ENCODE results near the gene WDR59.
"Not testable (repeated sequence)": the region's sequence is repeated elsewhere in the genome, so short reads cannot be mapped to it uniquely, and the experiment has no call there.

WDR59 gene

DNA sequence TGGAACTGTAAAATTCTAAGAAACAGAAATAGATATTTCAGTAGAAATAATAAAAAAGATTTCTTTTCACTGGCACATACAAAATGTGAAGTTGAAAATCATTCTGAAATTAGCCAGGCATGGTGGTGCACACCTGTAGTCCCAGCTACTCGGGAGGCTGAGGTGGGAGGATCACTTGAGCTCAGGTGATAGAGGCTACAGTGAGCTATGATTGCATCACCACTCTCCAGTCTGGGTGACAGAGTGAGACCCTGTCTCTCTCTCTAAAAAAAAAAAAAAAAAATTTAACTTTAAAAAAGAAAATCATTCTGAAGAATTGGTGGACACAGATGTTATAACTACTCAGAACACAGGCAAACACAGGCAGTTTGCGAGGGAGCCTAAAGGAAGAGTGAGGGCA, 112.6 kb downstream of the WDR59 start:
- no peak overlapping the region for H2AFZ ChIP-seq (ENCODE audit: low read depth, low read length)
- no peaks in the 10 kb centered on the region for H3K9me3 ChIP-seq (ENCODE audit: low read length)
- no peaks in the 10 kb centered on the region for H3K27me3 ChIP-seq (ENCODE audit: insufficient read depth, low read length)
- H3K36me3 ChIP-seq (ENCODE audit: insufficient read depth, low read length) = peaks cover 31% of the 10 kb centered on the region
- H3K4me3 ChIP-seq (ENCODE audit: low read length) = no peak overlapping the region
- peaks cover 13% of the 10 kb centered on the region for H3K4me1 ChIP-seq (ENCODE audit: insufficient read depth, low read length)

DNA sequence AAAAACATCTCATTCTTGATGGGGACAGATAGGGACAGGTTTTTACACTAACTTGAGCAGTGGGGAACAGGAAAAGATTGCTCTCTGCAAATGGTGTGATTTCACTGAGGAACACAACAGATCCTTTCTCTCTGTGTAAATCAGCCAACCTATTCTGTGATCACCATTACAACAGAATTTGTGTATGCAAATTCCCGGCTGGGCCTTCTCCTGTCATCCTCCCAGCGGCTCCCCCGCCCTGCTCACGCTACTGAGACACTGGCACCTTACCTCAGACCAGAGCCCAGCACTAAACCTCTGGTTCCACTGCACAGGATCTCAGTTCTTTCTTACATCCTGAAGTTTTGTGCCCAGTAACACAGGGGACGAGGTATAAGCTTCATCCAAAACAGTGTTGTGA, 113.3 kb downstream of the WDR59 start:
- Histone ChIP-seq H3K4me3 (ENCODE audit: low read length) (no peak overlapping the region), H3K27me3 (ENCODE audit: insufficient read depth, low read length) (no peaks in the 10 kb centered on the region), H3K4me1 (ENCODE audit: insufficient read depth, low read length) (peaks cover 13% of the 10 kb centered on the region), H2AFZ (ENCODE audit: low read depth, low read length) (no peak overlapping the region), H3K9me3 (ENCODE audit: low read length) (no peaks in the 10 kb centered on the region), H3K36me3 (ENCODE audit: insufficient read depth, low read length) (peaks cover 28% of the 10 kb centered on the region)

DNA sequence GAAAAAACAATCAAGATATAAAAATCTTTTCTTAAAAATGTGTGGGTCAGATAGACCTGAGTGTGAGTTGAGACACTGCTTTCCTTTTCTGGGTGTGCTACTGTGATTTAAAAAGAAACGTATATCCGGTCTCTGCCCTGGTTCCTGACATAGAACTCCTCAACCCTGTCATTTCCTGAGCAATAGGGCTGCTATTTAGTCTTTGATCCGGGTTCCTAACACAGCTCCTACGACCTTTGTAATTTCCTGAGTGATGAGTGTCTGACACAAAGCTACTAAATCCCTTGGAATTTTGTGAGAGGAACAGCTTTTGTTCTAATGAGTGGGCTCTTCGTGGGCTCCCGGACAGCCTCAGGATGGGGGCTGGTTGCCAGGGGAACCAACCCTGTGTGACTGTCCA, 116.4 kb downstream of the WDR59 start:
- no peak overlapping the region for H3K4me3 ChIP-seq (ENCODE audit: low read length)
- peaks cover 20% of the 10 kb centered on the region for H3K4me1 ChIP-seq (ENCODE audit: insufficient read depth, low read length)
- peaks cover 8% of the 10 kb centered on the region for H3K36me3 ChIP-seq (ENCODE audit: insufficient read depth, low read length)
- H3K27me3 ChIP-seq (ENCODE audit: insufficient read depth, low read length) = no peaks in the 10 kb centered on the region
- no peaks in the 10 kb centered on the region for H3K9me3 ChIP-seq (ENCODE audit: low read length)
- no peak overlapping the region for H2AFZ ChIP-seq (ENCODE audit: low read depth, low read length)

DNA sequence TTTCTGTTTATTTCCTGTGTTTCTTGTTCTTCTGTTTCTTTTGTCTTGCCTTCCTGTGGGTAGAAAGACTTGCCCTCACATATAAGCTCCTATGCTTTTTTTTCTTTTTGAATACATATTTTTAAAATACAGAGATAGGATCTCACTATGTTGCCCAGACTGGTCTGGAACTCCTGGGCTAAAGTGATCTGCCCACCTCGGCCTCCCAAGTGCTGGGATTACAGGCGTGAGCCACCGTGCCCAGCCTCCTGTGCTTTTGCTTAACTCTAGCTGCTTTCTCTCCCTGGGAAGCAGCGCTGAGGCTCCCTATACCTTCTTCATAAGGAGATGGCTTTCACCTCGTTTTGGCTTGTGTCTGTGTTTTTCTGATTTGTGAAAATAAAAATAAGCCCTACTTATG, 116.9 kb downstream of the WDR59 start:
- Histone ChIP-seq H2AFZ (ENCODE audit: low read depth, low read length) (no peak overlapping the region), H3K4me3 (ENCODE audit: low read length) (no peak overlapping the region), H3K4me1 (ENCODE audit: insufficient read depth, low read length) (peaks cover 20% of the 10 kb centered on the region), H3K27me3 (ENCODE audit: insufficient read depth, low read length) (no peaks in the 10 kb centered on the region), H3K36me3 (ENCODE audit: insufficient read depth, low read length) (peaks cover 5% of the 10 kb centered on the region), H3K9me3 (ENCODE audit: low read length) (no peaks in the 10 kb centered on the region)

DNA sequence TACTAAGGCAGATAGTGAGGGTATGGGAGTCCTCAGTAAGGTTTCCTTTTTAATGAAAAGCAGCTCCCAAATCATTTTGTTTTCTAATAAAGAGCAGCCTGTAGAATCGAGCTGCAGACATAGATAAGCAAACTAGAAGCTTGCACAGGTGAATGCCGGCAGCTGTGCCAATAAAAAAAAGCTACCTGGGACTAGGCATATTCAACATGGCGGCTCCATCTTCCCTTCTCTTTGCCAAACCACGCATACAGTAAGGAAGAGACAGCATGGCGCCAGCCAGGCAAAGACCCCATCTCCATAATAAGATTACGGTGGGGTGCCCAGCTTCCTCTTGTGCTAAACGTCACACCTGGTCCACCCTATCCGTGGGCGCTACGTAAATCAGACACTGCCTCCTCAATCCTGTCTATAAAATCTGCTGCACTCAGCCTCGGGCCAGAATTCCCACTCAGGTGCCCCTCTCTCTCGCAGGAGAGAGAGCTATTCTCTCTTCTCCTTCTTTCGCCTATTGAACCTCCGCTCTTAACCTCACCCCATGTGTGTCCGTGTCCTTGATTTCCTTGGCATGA, 117.6 kb downstream of the WDR59 start:
- Histone ChIP-seq H3K9me3 (ENCODE audit: low read length) (no peaks in the 10 kb centered on the region), H2AFZ (ENCODE audit: low read depth, low read length) (no peak overlapping the region), H3K36me3 (ENCODE audit: insufficient read depth, low read length) (peaks cover 2% of the 10 kb centered on the region), H3K4me1 (ENCODE audit: insufficient read depth, low read length) (peaks cover 20% of the 10 kb centered on the region), H3K27me3 (ENCODE audit: insufficient read depth, low read length) (no peaks in the 10 kb centered on the region), H3K4me3 (ENCODE audit: low read length) (no peak overlapping the region)

DNA sequence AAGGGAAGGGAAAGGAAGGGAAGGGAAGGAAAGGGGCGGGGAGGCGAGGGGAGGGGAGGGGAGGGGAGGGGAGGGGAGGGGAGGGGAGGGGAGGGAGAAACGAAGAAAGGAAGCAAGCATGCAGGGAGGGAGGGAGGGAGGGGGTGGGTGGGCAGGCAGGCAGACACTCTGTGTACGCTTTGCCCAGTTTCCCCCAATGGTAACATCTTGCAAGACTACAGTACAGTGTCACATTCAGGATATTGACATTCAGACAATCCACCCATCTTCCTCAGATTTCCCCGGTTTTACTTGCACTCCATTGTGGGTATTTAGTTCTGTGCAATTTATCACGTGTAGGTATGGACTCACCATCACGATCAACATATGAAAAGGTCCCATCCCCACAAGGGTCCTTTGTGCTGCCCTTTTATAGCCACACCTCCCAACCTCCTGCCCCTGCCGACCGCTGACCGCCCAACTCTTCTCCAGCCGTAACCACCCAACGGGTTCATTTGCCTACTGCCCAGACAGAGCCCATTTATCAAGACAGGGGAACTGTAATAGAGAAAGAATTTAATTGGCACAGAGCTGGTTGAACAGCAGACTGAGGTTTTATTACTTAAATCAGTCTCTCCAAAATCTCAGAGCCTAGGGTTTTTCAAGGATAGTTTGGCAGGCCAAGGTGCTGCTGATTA, 118.9 kb downstream of the WDR59 start:
- Histone ChIP-seq H3K9me3 (ENCODE audit: low read length) (no peaks in the 10 kb centered on the region), H2AFZ (ENCODE audit: low read depth, low read length) (no peak overlapping the region), H3K4me1 (ENCODE audit: insufficient read depth, low read length) (peaks cover 20% of the 10 kb centered on the region), H3K4me3 (ENCODE audit: low read length) (peak overlapping the region; percentile 4), H3K36me3 (ENCODE audit: insufficient read depth, low read length) (no peaks in the 10 kb centered on the region), H3K27me3 (ENCODE audit: insufficient read depth, low read length) (no peaks in the 10 kb centered on the region)

DNA sequence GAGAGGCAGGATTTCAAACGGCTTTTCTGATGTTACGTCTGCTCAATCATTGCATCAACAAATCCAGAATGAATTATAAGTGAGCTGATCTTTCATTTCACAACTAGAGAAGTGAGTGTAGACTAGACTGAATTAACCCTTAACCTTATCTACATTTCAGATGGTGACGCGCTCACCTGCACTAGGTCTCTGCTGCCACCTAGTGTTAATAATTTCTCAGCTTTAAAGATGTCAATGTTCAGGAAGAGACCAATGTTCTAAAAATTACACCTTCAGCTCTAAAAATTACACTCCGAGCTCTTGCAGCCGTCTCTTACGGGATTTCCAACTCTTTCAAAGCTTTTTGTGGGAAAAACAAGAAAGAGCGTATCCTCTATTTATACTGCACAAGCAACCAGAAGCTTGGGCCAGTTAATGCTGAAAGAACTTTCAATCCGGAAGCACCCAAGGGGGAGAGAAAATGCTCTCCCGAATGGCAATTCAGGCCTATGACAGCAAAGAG, 122.1 kb downstream of the WDR59 start:
- Histone ChIP-seq H3K27me3 (ENCODE audit: insufficient read depth, low read length) (no peaks in the 10 kb centered on the region), H3K4me3 (ENCODE audit: low read length) (no peak overlapping the region), H2AFZ (ENCODE audit: low read depth, low read length) (no peak overlapping the region), H3K9me3 (ENCODE audit: low read length) (peaks cover 2% of the 10 kb centered on the region), H3K4me1 (ENCODE audit: insufficient read depth, low read length) (peaks cover 7% of the 10 kb centered on the region), H3K36me3 (ENCODE audit: insufficient read depth, low read length) (no peaks in the 10 kb centered on the region)

DNA sequence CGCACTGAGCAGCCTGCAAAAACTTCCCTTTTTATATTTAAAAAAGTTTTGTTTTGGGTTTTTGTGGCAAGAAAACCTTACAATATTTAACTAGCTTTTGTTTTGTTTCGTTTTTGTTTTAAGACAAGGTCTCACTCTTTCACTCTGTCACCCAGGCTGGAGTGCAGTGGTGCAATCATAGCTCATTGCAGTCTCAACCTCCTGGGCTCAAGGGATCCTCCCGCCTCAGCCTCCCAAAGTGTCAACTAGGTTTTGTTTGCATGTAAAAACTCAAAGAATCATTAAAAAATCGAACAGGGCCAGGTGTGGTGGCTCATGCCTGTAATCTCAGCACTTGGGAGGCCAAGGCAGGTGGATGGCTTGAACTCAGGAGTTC, 132.4 kb downstream of the WDR59 start:
- no peaks in the 10 kb centered on the region for H3K36me3 ChIP-seq (ENCODE audit: insufficient read depth, low read length)
- H3K9me3 ChIP-seq (ENCODE audit: low read length) = no peaks in the 10 kb centered on the region
- no peaks in the 10 kb centered on the region for H3K27me3 ChIP-seq (ENCODE audit: insufficient read depth, low read length)
- H3K4me1 ChIP-seq (ENCODE audit: insufficient read depth, low read length) = no peaks in the 10 kb centered on the region
- no peak overlapping the region for H2AFZ ChIP-seq (ENCODE audit: low read depth, low read length)
- no peak overlapping the region for H3K4me3 ChIP-seq (ENCODE audit: low read length)

DNA sequence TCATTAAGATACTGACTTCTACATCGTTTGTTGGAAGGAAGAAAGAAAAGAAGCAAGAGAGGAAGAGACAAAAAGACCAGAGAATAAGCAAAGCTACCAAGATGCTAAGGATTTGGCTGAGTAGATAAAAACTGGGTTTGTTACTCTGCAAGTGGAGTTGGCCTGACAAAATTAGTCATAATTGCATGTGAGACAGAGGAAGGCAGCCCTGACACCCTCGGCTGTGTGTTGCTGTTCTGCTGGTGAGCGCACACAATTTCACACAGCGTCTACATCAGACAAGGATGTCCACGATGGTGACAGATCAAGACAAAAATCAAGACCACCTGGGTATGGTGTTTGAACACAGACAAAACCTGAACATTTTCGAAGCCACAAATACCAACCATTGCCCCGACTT, 134.9 kb downstream of the WDR59 start:
- Histone ChIP-seq H3K4me3 (ENCODE audit: low read length) (no peak overlapping the region), H3K9me3 (ENCODE audit: low read length) (no peaks in the 10 kb centered on the region), H2AFZ (ENCODE audit: low read depth, low read length) (no peak overlapping the region), H3K27me3 (ENCODE audit: insufficient read depth, low read length) (no peaks in the 10 kb centered on the region), H3K36me3 (ENCODE audit: insufficient read depth, low read length) (no peaks in the 10 kb centered on the region), H3K4me1 (ENCODE audit: insufficient read depth, low read length) (no peaks in the 10 kb centered on the region)

DNA sequence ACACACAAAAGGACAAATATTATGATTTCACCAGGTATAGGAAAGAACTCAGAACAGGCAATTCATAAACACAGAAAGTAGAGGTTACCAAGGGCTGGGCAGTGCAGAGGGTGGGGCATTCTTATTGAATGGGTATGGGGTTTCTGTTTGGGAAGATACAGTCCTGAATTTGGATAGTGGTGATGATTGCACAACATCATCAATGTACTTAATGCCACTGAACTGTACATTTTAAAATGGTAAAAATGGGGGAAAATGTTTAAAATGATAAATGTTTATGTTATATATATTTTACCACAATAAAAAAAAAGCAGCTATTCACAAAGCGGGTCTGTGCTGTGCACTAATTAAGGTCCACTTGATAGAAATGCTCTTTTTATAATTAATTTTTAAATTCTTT, 137.7 kb downstream of the WDR59 start:
- Histone ChIP-seq H2AFZ (ENCODE audit: low read depth, low read length) (no peak overlapping the region), H3K27me3 (ENCODE audit: insufficient read depth, low read length) (no peaks in the 10 kb centered on the region), H3K4me3 (ENCODE audit: low read length) (no peak overlapping the region), H3K4me1 (ENCODE audit: insufficient read depth, low read length) (no peaks in the 10 kb centered on the region), H3K36me3 (ENCODE audit: insufficient read depth, low read length) (no peaks in the 10 kb centered on the region), H3K9me3 (ENCODE audit: low read length) (no peaks in the 10 kb centered on the region)

DNA sequence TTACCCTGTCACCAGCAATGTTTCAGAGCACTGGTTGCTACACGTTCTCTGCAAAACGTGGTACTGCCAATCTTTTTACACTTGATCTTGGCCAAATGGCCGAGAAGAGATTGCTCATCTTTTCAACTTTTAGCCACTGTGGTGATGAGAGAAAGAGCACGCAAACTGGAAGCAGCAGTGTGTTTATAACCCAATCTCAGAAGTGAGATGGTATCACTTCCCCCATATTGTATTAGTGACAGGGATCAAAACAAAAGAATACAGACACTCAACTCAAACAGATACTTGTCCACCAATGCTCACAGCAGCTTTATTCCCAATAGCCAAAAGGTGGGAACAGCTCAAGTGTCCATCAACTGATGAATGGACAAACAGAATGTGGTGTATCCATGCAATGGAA, 138.2 kb downstream of the WDR59 start:
- Histone ChIP-seq H3K27me3 (ENCODE audit: insufficient read depth, low read length) (no peaks in the 10 kb centered on the region), H3K36me3 (ENCODE audit: insufficient read depth, low read length) (no peaks in the 10 kb centered on the region), H3K9me3 (ENCODE audit: low read length) (no peaks in the 10 kb centered on the region), H3K4me1 (ENCODE audit: insufficient read depth, low read length) (no peaks in the 10 kb centered on the region), H3K4me3 (ENCODE audit: low read length) (no peak overlapping the region), H2AFZ (ENCODE audit: low read depth, low read length) (no peak overlapping the region)

DNA sequence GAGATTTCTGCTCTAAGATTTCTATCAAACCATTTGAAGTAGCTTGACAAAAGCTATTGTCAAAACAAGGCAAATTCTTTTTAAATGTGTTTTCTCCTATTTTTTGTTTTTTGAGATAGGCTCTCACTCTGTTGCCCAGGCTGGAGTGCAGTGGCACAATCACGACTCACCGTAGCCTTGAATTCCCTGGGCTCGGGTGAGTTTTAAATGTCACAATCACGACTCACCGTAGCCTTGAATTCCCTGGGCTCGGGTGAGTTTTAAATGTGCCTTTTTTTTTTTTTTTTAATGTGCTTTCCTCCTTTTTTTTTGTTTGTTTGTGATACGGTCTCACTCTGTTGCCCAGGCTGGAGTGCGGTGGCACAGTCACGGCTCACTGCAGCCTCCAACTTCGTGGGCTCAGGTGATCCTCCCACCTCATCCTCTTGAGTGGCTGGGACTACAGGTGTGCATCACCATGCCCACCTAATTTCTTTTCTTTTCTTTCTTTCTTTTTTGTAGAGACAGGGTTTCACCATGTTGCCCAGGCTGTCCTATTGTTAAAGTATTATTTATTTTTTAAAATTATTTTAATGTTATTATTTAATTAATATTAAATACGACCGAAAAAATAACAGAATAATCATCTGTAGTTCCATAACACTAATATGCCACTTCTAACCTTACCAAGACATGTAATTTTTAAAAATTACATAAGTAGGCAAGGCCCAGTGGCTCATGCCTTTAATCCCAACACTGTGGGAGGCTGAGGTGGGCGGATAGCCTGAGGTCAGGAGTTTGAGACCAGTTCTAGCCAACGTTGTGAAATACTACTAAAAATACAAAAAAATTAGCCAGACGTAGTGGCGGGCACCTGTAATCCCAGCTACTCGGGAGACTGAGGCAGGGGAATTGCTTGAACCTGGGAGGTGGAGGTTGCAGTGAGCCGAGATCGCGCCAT, 140.6 kb downstream of the WDR59 start:
- Histone ChIP-seq H2AFZ (ENCODE audit: low read depth, low read length) (no peak overlapping the region), H3K9me3 (ENCODE audit: low read length) (no peaks in the 10 kb centered on the region), H3K36me3 (ENCODE audit: insufficient read depth, low read length) (no peaks in the 10 kb centered on the region), H3K4me1 (ENCODE audit: insufficient read depth, low read length) (no peaks in the 10 kb centered on the region), H3K4me3 (ENCODE audit: low read length) (no peak overlapping the region), H3K27me3 (ENCODE audit: insufficient read depth, low read length) (no peaks in the 10 kb centered on the region)

DNA sequence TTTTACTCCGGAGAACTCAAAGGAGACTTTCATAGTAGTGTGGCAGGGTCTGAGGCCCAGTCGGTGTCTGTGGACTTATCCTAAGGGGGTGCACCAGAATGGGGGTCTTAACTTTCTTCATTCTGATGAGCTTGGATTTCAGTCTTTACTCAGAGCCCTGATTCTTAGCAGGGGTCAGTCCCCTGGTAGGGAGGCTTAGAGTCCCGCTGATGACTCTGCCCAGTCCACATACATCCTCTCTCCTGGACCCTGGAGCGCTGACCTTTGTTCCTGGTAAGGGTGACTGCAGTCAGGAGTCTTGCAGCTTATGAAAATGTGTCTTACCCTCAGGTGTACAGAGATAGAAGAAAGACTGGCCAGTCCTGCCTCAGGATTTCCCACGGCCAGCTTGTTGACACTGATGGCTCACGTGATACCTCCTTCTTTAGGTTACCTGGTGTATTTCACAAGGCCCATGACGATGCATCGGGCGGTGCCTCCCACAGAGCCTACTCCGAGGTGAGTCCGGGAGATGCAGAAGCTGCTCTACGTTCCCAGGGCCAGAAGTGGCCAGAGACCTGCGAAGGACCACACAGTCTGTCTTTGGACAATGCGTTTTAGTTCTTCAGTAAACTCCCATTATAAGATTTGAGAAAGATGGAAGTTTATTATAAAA, 141.4 kb downstream of the WDR59 start:
- not testable (repeated sequence) for H3K36me3 ChIP-seq (ENCODE audit: insufficient read depth, low read length); H2AFZ ChIP-seq (ENCODE audit: low read depth, low read length); H3K4me3 ChIP-seq (ENCODE audit: low read length); H3K27me3 ChIP-seq (ENCODE audit: insufficient read depth, low read length); H3K4me1 ChIP-seq (ENCODE audit: insufficient read depth, low read length); H3K9me3 ChIP-seq (ENCODE audit: low read length)

Data from neuron (in vitro differentiated cells).